K562 (cell line): Measurements from ENCODE around the gene PARP14. TPM values are rescaled to one million over a fixed set of nuclear protein-coding genes. Genes with fewer than 3 reads are reported as not detected.

Source experiments
- ATAC-seq: fragments of 200-7000 bp; cut with Tn5 transposase; 3 replicates; pipeline ENCODE4 v1.9.1; 2020; ENCODE audit warnings: moderate library complexity
- BruUV-seq: library from RNA; stranded (reverse); fragments of 400-500 nt; replicated peaks from 2 replicates; lab custom pipeline; 2021; lab: Mats Ljungman, UMichigan
- CTCF ChIA-PET: fragments of 300-600 bp; formaldehyde crosslinking; extraction: SDS; loops from one replicate; lab custom pipeline; 2021; ENCODE audit warnings: low intra/inter-chr PET ratio; lab: Yijun Ruan, JAX
- POLR2A ChIA-PET: fragments of 300-600, 350-650 bp; sonication (Branson Sonifier 250); formaldehyde crosslinking; extraction: SDS; loops from one replicate; lab custom pipeline; 2021; ENCODE audit warnings: antibody characterized with exemption, inconsistent platforms; lab: Yijun Ruan, JAX
- DNase-seq, 4 experiments: peaks; one replicate each; pipeline versions ENCODE4 v3.0.0 to v3.0.0-alpha.2; 2011 to 2018; ENCODE audit warnings: low spot score in 3 of 4, mixed read lengths in 3 of 4; ENCODE audit errors: extremely low read depth in 1 of 4
- FAIRE-seq: peaks from 2 replicates; lab custom pipeline; 2011; peaks lifted over from hg19 to GRCh38; lab: Jason Lieb, UNC
- H2AFZ ChIP-seq: 2 replicates; pipeline ENCODE4 v1.6.0; 2011; ENCODE audit warnings: low read depth, low read length, control low read depth, inconsistent platforms
- H3K27ac ChIP-seq: fragments of 200-600 bp; 3 replicates; pipeline ENCODE4 v1.8.0; 2011; ENCODE audit warnings: low read depth, mild to moderate bottlenecking, control low read depth, inconsistent platforms, low read length, moderate library complexity, mixed read lengths; ENCODE audit errors: extremely low read depth
- H3K27me3 ChIP-seq, 2 experiments: fragments of 300-600 bp in 1 of 2; 2 replicates in 1 of 2; 3 replicates in 1 of 2; pipeline versions ENCODE4 v1.6.0 to v1.8.0; 2011; ENCODE audit warnings: inconsistent platforms in 2 of 2, low read length in 2 of 2, mild to moderate bottlenecking in 1 of 2, mixed read lengths in 1 of 2, moderate library complexity in 1 of 2; ENCODE audit not compliant: control insufficient read depth in 2 of 2, insufficient read depth in 2 of 2
- H3K36me3 ChIP-seq: fragments of 300-600 bp; 3 replicates; pipeline ENCODE4 v1.8.0; 2011; ENCODE audit warnings: mild to moderate bottlenecking, low read length, inconsistent platforms; ENCODE audit not compliant: control insufficient read depth, insufficient read depth
- H3K4me1 ChIP-seq, 2 experiments: fragments of 200-600 bp in 1 of 2; replicated peaks in 1 of 2; 2 replicates in 1 of 2; 3 replicates in 1 of 2; pipeline versions ENCODE4 v1.5.1 to v1.8.0; 2011; ENCODE audit warnings: inconsistent platforms in 2 of 2, low read length in 2 of 2, mild to moderate bottlenecking in 1 of 2, mixed read lengths in 1 of 2, moderate library complexity in 1 of 2; ENCODE audit not compliant: control insufficient read depth in 2 of 2, insufficient read depth in 2 of 2
- H3K4me2 ChIP-seq: 2 replicates; pipeline ENCODE4 v1.6.1; 2011; ENCODE audit warnings: low read length, control low read depth, inconsistent platforms, mixed read lengths; ENCODE audit not compliant: insufficient read depth
- H3K4me3 ChIP-seq: fragments of 200-600 bp; sonication (generic), shearing (Covaris generic); 2 replicates; pipeline ENCODE4 v1.5.1; 2016; ENCODE audit warnings: control low read depth, inconsistent platforms
- H3K79me2 ChIP-seq: fragments of 200-600 bp; 3 replicates; pipeline ENCODE4 v1.8.0; 2011; ENCODE audit warnings: low read length, inconsistent platforms; ENCODE audit not compliant: control insufficient read depth, insufficient read depth
- H3K9ac ChIP-seq, 2 experiments: 2 replicates each; pipeline versions ENCODE4 v1.6.0 to v1.6.1; 2011; ENCODE audit warnings: low read depth in 2 of 2, low read length in 2 of 2, control low read depth in 1 of 2, inconsistent platforms in 1 of 2, mild to moderate bottlenecking in 1 of 2, mixed read lengths in 1 of 2; ENCODE audit not compliant: insufficient read depth in 1 of 2
- H3K9me1 ChIP-seq: one replicate; pipeline ENCODE4 v1.6.0; 2011; ENCODE audit warnings: inconsistent platforms, mild to moderate bottlenecking, low read length, moderate library complexity; ENCODE audit not compliant: control insufficient read depth, insufficient read depth
- H3K9me3 ChIP-seq: replicated peaks from 2 replicates; pipeline ENCODE4 v1.5.1; 2011; ENCODE audit warnings: low read depth, low read length, inconsistent platforms; ENCODE audit not compliant: control insufficient read depth, insufficient read depth
- H4K20me1 ChIP-seq: replicated peaks from 2 replicates; pipeline ENCODE4 v1.6.1; 2011; ENCODE audit warnings: low read length, inconsistent platforms, mixed read lengths; ENCODE audit not compliant: control insufficient read depth, insufficient read depth
- ARID3B ChIP-seq: fragments of 250-450 bp; sonication (Bioruptor Pico); IDR thresholded peaks from 2 replicates; pipeline ENCODE4 v1.4.0; 2020; ENCODE audit warnings: borderline replicate concordance
- CBX2 ChIP-seq: fragments of 200-600 bp; sonication (generic); IDR thresholded peaks from one replicate; pipeline ENCODE4 v1.6.1; 2012; ENCODE audit warnings: mild to moderate bottlenecking, low read length, inconsistent platforms; ENCODE audit not compliant: insufficient read depth, poor library complexity, severe bottlenecking
- CHD1 ChIP-seq: fragments of 200-600 bp; sonication (generic); IDR thresholded peaks from one replicate; pipeline ENCODE4 v1.6.1; 2012; ENCODE audit warnings: mild to moderate bottlenecking, moderate library complexity, low read length, inconsistent platforms
- GABPB1 ChIP-seq: sonication (generic); formaldehyde crosslinking; IDR thresholded peaks from 2 replicates; pipeline ENCODE4 v1.8.0; 2022; ENCODE audit warnings: mild to moderate bottlenecking, missing genetic modification reagents
- HCFC1 ChIP-seq: IDR thresholded peaks from 2 replicates; pipeline ENCODE4 v1.6.1; 2012; ENCODE audit warnings: low read depth, low read length, improper control_type of control experiment
- PTRF ChIP-seq: fragments of 450-650 bp; IDR thresholded peaks from 2 replicates; pipeline ENCODE4 v1.6.1; 2016; ENCODE audit warnings: mild to moderate bottlenecking, missing genetic modification characterization, missing compliant biosample characterization
- SMARCE1 ChIP-seq: fragments of 450-650 bp; IDR thresholded peaks from 2 replicates; pipeline ENCODE4 v1.7.1; 2016; ENCODE audit warnings: mild to moderate bottlenecking
- SRSF7 ChIP-seq: fragments of 200-400 bp; formaldehyde crosslinking; optimal IDR thresholded peaks from 2 replicates; pipeline ENCODE3; 2017; ENCODE audit warnings: mild to moderate bottlenecking, low read depth, low read length
- TAF9B ChIP-seq: fragments of 450-650 bp; IDR thresholded peaks from 2 replicates; pipeline ENCODE4 v1.6.1; 2018; ENCODE audit warnings: mild to moderate bottlenecking; ENCODE audit not compliant: partially characterized antibody
- XRCC4 ChIP-seq: IDR thresholded peaks from one replicate; pipeline ENCODE4 v1.6.1; 2011; ENCODE audit not compliant: insufficient read depth, insufficient read length; ENCODE audit errors: extremely low read depth
- ZBTB12 ChIP-seq: fragments of 250-450 bp; sonication (Bioruptor Pico); IDR thresholded peaks from 2 replicates; pipeline ENCODE4 v1.4.0; 2020
- ZC3H8 ChIP-seq: fragments of 450-650 bp; IDR thresholded peaks from 2 replicates; pipeline ENCODE4 v1.6.1; 2017
- ZNF239 ChIP-seq: fragments of 250-450 bp; sonication (Bioruptor Pico); IDR thresholded peaks from 2 replicates; pipeline ENCODE4 v1.4.0; 2020; ENCODE audit warnings: mild to moderate bottlenecking
- ZNF384 ChIP-seq: IDR thresholded peaks from 2 replicates; pipeline ENCODE4 v1.6.1; 2012; ENCODE audit warnings: low read depth, low read length, improper control_type of control experiment
- ZNF445 ChIP-seq: fragments of 250-450 bp; sonication (Bioruptor Pico); IDR thresholded peaks from 2 replicates; pipeline ENCODE4 v1.4.0; 2020; ENCODE audit warnings: low read depth, mild to moderate bottlenecking, moderate library complexity
- WGBS: fragments of 100-300 bp; shearing (Covaris generic); methylation state at CpG from one replicate; pipeline ENCODE4 v1.1.6; 2016; ENCODE audit warnings: low coverage, mixed read lengths; ENCODE audit not compliant: insufficient coverage; ENCODE audit errors: missing lambda C conversion rate; 5-methylcytosine and 5-hydroxymethylcytosine counted together
- in situ Hi-C: fragments of 300-500 bp; cut with MboI; formaldehyde crosslinking; loops from 4 replicates; pipeline ENCODE4 v1.15.0; 2018; ENCODE audit warnings: inconsistent platforms, mixed read lengths
- intact Hi-C: fragments of 100-400 bp; cut with micrococcal nuclease; formaldehyde crosslinking; loops from 2 replicates; pipeline ENCODE4 v1.14.2; 2022
- polyA plus RNA-seq, 8 experiments: library from polyadenylated mRNA; depleted of rRNA in 4 of 8; stranded (reverse) in 5 of 8; unstranded in 3 of 8; fragments of >200 nt; fragmentation: Nextera tagmentation in 2 of 8; fragmentation: Illumina TruSeq in 1 of 8; extraction: Ambion mirVana in 2 of 8; extraction: Trizol in 1 of 8; gene quantifications; 2 replicates each; pipeline versions ENCODE4 v1.2.1 to v1.2.3, GENCODE V29; 2011 to 2014; ENCODE audit warnings: inconsistent platforms in 1 of 8, missing spikeins in 1 of 8
- total RNA-seq, 7 experiments: library from RNA; depleted of rRNA in 6 of 7; stranded (reverse); fragments of >200 nt in 6 of 7; fragmentation: Illumina TruSeq in 2 of 7; extraction: Trizol in 2 of 7; gene quantifications; 2 replicates each; pipeline versions ENCODE4 v1.2.1 to v1.2.3, GENCODE V29; 2011 to 2021; ENCODE audit warnings: low replicate concordance in 1 of 7

Gene PARP14
- total and polyA plus RNA-seq, 9 of the 15 experiments (the other 6 are each of a cell fraction or from before 2014, with no cell fraction given) = 3.1 to 14.4 (median 9.0) TPM

GRCh38 chr3:122758877-122759560 lies 78.4 kb downstream of the PARP14 start:
- in situ Hi-C loops = no loop called here
- no peak overlapping the region for H2AFZ ChIP-seq
- DNase-seq (no peak), ATAC-seq (no peak), FAIRE-seq (no peak)
- no peak overlapping the region for H3K27ac ChIP-seq
- H3K9me3 ChIP-seq = no peaks in the 10 kb centered on the region
- intact Hi-C loops = loop anchor here (10.0 kb wide), 3 partner anchors 96 to 266 kb away; partner anchors contain the start of gene SEMA5B
- H3K4me2 ChIP-seq = no peak overlapping the region
- no peaks in the 10 kb centered on the region for H3K9me1 ChIP-seq
- 60% methylated on average over 3 of the region's 3 CpGs for WGBS
- no peaks in the 10 kb centered on the region for H3K27me3 ChIP-seq
- H3K9ac ChIP-seq = no peak overlapping the region
- BruUV-seq = no TSS peak
- ChIA-PET CTCF (no interaction called here), POLR2A (no interaction called here)
- no peaks in the 10 kb centered on the region for H3K79me2 ChIP-seq
- H4K20me1 ChIP-seq = no peaks in the 10 kb centered on the region
- no peaks in the 10 kb centered on the region for H3K4me1 ChIP-seq
- H3K36me3 ChIP-seq = peaks cover 11% of the 10 kb centered on the region
- no peak overlapping the region for H3K4me3 ChIP-seq
- TF ChIP-seq GABPB1 (CRISPR knock-in tag) = no peak
- TF ChIP-seq HCFC1 = no peak
- TF ChIP-seq PTRF (tag) = no peak
- TF ChIP-seq ZNF384 = no peak
- no peak for TF ChIP-seq SRSF7
- TF ChIP-seq CHD1 = no peak
- no peak for TF ChIP-seq SMARCE1
- no peak for TF ChIP-seq XRCC4
- TF ChIP-seq ZBTB12 (CRISPR knock-in tag) = no peak
- no peak for TF ChIP-seq ZNF445
- TF ChIP-seq ZC3H8 = no peak
- TF ChIP-seq ARID3B (CRISPR knock-in tag) = no peak
- no peak for TF ChIP-seq TAF9B
- TF ChIP-seq CBX2 = no peak
- no peak for TF ChIP-seq ZNF239 (CRISPR knock-in tag)
- TF ChIP-seq, all 486 proteins: peak for 0
